SK-N-SH treated with all-trans-retinoic acid at 6 μM for 48 hours (cell line): ENCODE data around the gene DENND2A.
A peak's percentile ranks its signal among the peaks of the same experiment; 100 is the strongest.

Experiments used
- ATAC-seq: fragments of 200-7000 bp; cut with Tn5 transposase; 3 replicates; pipeline ENCODE4 v1.9.1; 2020; ENCODE audit warnings: mild to moderate bottlenecking, moderate library complexity
- ARNTL ChIP-seq: fragments of 450-650 bp; formaldehyde crosslinking; IDR thresholded peaks from 2 replicates; pipeline ENCODE4 v1.5.0; 2020; ENCODE audit warnings: low read depth, mild to moderate bottlenecking, moderate library complexity, borderline replicate concordance
- CSDC2 ChIP-seq: fragments of 250-450 bp; sonication (Bioruptor Pico); IDR thresholded peaks from 2 replicates; pipeline ENCODE4 v1.5.0; 2020; ENCODE audit warnings: mild to moderate bottlenecking, moderate library complexity
- CSRNP3 ChIP-seq: fragments of 250-450 bp; sonication (Bioruptor Pico); IDR thresholded peaks from 2 replicates; pipeline ENCODE4 v1.5.1; 2021; ENCODE audit warnings: mild to moderate bottlenecking, moderate library complexity
- ISL1 ChIP-seq: fragments of 250-450 bp; sonication (Bioruptor Pico); IDR thresholded peaks from 2 replicates; pipeline ENCODE4 v2.1.2; 2022; ENCODE audit warnings: mild to moderate bottlenecking, moderate library complexity
- OSR1 ChIP-seq: fragments of 250-450 bp; sonication (Bioruptor Pico); IDR thresholded peaks from 2 replicates; pipeline ENCODE4 v1.8.0; 2022; ENCODE audit warnings: moderate library complexity, mild to moderate bottlenecking, inconsistent platforms
- PATZ1 ChIP-seq: fragments of 250-450 bp; sonication (Bioruptor Pico); IDR thresholded peaks from 2 replicates; pipeline ENCODE4 v1.8.0; 2020; ENCODE audit warnings: mild to moderate bottlenecking, moderate library complexity, borderline replicate concordance
- POU6F1 ChIP-seq: fragments of 250-450 bp; sonication (Bioruptor Pico); IDR thresholded peaks from 2 replicates; pipeline ENCODE4 v1.8.0; 2021; ENCODE audit warnings: low read depth, mild to moderate bottlenecking, moderate library complexity, borderline replicate concordance
- RARB ChIP-seq: fragments of 250-450 bp; sonication (Bioruptor Pico); IDR thresholded peaks from 2 replicates; pipeline ENCODE4 v1.8.0; 2021; ENCODE audit warnings: mild to moderate bottlenecking, moderate library complexity
- SNAI2 ChIP-seq: fragments of 250-450 bp; sonication (Bioruptor Pico); IDR thresholded peaks from 2 replicates; pipeline ENCODE4 v1.5.0; 2020; ENCODE audit warnings: mild to moderate bottlenecking, moderate library complexity
- ZC3H10 ChIP-seq: fragments of 250-450 bp; sonication (Bioruptor Pico); IDR thresholded peaks from 2 replicates; pipeline ENCODE4 v1.5.1; 2021; ENCODE audit warnings: mild to moderate bottlenecking, moderate library complexity
- ZFP3 ChIP-seq: fragments of 250-450 bp; sonication (Bioruptor Pico); IDR thresholded peaks from 2 replicates; pipeline ENCODE4 v1.5.0; 2020; ENCODE audit warnings: mild to moderate bottlenecking, moderate library complexity
- ZNF565 ChIP-seq: fragments of 450-650 bp; formaldehyde crosslinking; conservative IDR thresholded peaks from 2 replicates; pipeline ENCODE4 v1.5.0; 2020; ENCODE audit warnings: low read depth, mild to moderate bottlenecking, moderate library complexity
- TF ChIP-seq, protein P1 (sequence below): fragments of 250-450 bp; sonication (Bioruptor Pico); IDR thresholded peaks from 2 replicates; pipeline ENCODE4 v1.5.0; 2020; ENCODE audit warnings: mild to moderate bottlenecking, moderate library complexity
- TF ChIP-seq, protein P2 (sequence below): fragments of 250-450 bp; sonication (Bioruptor Pico); IDR thresholded peaks from 2 replicates; pipeline ENCODE4 v1.5.1; 2020; ENCODE audit warnings: low read depth, mild to moderate bottlenecking, moderate library complexity

The DENND2A gene

DNA sequence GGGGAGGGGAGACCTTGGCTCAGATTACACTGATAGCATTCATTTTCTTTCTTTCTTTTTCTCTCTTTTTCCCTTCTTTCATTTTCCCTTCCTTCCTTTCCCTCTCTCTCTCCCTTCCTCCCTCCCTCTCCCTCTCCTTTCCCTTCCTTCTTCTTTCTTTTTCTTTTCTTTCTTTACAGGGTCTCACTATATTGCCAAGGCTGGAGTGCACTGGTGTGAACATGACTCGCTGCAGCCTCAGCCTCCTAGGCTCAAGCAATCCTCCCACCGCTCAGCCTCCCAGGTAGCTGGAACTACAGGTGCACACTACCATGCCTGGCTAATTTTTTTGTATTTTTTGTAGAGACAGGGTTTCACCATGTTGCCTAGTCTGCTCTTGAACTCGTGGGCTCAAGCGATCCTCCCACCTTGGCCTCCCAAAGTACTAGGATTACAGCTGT, 88.4 kb downstream of the DENND2A start:
- no peak for ATAC-seq
- no peak for TF ChIP-seq ZNF565 (CRISPR knock-in tag)
- no peak for TF ChIP-seq POU6F1 (CRISPR knock-in tag)
- TF ChIP-seq ZC3H10: no peak
- TF ChIP-seq ZFP3 (CRISPR knock-in tag): no peak
- TF ChIP-seq, protein P1, sequence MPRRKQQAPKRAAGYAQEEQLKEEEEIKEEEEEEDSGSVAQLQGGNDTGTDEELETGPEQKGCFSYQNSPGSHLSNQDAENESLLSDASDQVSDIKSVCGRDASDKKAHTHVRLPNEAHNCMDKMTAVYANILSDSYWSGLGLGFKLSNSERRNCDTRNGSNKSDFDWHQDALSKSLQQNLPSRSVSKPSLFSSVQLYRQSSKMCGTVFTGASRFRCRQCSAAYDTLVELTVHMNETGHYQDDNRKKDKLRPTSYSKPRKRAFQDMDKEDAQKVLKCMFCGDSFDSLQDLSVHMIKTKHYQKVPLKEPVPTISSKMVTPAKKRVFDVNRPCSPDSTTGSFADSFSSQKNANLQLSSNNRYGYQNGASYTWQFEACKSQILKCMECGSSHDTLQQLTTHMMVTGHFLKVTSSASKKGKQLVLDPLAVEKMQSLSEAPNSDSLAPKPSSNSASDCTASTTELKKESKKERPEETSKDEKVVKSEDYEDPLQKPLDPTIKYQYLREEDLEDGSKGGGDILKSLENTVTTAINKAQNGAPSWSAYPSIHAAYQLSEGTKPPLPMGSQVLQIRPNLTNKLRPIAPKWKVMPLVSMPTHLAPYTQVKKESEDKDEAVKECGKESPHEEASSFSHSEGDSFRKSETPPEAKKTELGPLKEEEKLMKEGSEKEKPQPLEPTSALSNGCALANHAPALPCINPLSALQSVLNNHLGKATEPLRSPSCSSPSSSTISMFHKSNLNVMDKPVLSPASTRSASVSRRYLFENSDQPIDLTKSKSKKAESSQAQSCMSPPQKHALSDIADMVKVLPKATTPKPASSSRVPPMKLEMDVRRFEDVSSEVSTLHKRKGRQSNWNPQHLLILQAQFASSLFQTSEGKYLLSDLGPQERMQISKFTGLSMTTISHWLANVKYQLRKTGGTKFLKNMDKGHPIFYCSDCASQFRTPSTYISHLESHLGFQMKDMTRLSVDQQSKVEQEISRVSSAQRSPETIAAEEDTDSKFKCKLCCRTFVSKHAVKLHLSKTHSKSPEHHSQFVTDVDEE: no peak
- no peak for TF ChIP-seq CSRNP3 (CRISPR knock-in tag)
- TF ChIP-seq, protein P2, sequence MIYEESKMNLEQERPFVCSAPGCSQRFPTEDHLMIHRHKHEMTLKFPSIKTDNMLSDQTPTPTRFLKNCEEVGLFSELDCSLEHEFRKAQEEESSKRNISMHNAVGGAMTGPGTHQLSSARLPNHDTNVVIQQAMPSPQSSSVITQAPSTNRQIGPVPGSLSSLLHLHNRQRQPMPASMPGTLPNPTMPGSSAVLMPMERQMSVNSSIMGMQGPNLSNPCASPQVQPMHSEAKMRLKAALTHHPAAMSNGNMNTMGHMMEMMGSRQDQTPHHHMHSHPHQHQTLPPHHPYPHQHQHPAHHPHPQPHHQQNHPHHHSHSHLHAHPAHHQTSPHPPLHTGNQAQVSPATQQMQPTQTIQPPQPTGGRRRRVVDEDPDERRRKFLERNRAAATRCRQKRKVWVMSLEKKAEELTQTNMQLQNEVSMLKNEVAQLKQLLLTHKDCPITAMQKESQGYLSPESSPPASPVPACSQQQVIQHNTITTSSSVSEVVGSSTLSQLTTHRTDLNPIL (CRISPR knock-in tag): no peak
- no peak for TF ChIP-seq OSR1 (CRISPR knock-in tag)
- TF ChIP-seq RARB (CRISPR knock-in tag): no peak
- TF ChIP-seq, all 23 proteins: peak for 0

GRCh38 chr7:140551355-140552239, 89.0 kb downstream of the DENND2A start:
- TF ChIP-seq ARNTL (no peak), PATZ1 (CRISPR knock-in tag) (no peak), RARB (CRISPR knock-in tag) (no peak), ZFP3 (CRISPR knock-in tag) (no peak)
- TF ChIP-seq, protein P1: no peak
- ATAC-seq: peak; percentile 19; the same call in 1 of the 3 replicates

GRCh38 chr7:140546947-140547346, 93.7 kb downstream of the DENND2A start:
- TF ChIP-seq CSRNP3 (CRISPR knock-in tag): no peak
- no peak for TF ChIP-seq ISL1
- no peak for TF ChIP-seq ZC3H10
- TF ChIP-seq, protein P1: no peak
- TF ChIP-seq CSDC2 (CRISPR knock-in tag): no peak
- TF ChIP-seq SNAI2: no peak
- no peak for ATAC-seq
